Large intestine (tissue), 3 donors: ENCODE measurements around the gene CD22. TPM values are rescaled to one million over a fixed set of nuclear protein-coding genes. Genes with fewer than 3 reads are reported as not detected.

ENCODE experiments used
- DNase-seq, 2 donors: peaks; one replicate each; pipeline versions ENCODE4 v3.0.0 to v3.0.0-alpha.2; 2013
- H3K27ac ChIP-seq: one replicate; pipeline ENCODE4 v1.5.1; 2013; ENCODE audit warnings: low read length
- H3K27me3 ChIP-seq: 2 replicates; pipeline ENCODE4 v1.6.1; 2013; ENCODE audit warnings: low read length; ENCODE audit not compliant: control insufficient read depth, insufficient read depth
- H3K36me3 ChIP-seq: 2 replicates; pipeline ENCODE4 v1.6.1; 2013; ENCODE audit warnings: low read length; ENCODE audit not compliant: control insufficient read depth, insufficient read depth
- H3K4me1 ChIP-seq: one replicate; pipeline ENCODE4 v1.6.1; 2013; ENCODE audit warnings: low read length; ENCODE audit not compliant: control insufficient read depth, insufficient read depth
- H3K4me3 ChIP-seq: one replicate; pipeline ENCODE4 v1.5.1; 2013; ENCODE audit warnings: low read length
- H3K9me3 ChIP-seq: one replicate; pipeline ENCODE4 v1.6.1; 2013; ENCODE audit warnings: mild to moderate bottlenecking, low read depth, low read length, moderate library complexity; ENCODE audit not compliant: control insufficient read depth
- WGBS: methylation state at CpG from one replicate; pipeline ENCODE4 v1.1.5; 2013; ENCODE audit warnings: low lambda C conversion rate; ENCODE audit not compliant: insufficient coverage; 5-methylcytosine and 5-hydroxymethylcytosine counted together
- polyA plus RNA-seq: library from polyadenylated mRNA; unstranded; fragments of 120-200 nt; gene quantifications from one replicate; pipeline ENCODE4 v1.2.1, GENCODE V29; 2013

Gene CD22
- polyA plus RNA-seq, 1 donor = 2.2 TPM

DNA sequence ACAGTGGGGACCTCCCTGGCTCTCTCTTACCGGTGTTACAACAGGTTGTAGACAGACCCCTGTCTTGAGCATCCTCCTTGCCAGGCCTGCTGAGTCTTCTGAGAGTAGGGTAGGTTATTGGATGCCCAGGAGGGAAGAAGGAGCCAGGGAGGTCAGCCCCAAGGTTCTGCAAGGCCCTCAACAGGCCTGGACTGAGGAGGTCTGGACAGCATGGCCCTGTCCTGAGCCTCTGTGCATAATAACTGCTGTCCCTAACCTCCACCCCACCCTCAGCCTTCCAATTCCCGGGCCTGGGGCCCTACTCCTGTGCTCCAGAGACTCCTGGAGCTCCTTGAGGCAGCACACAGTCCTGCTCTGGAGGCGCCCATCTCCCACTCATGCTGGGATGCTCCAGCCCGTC is 336 bp downstream of the CD22 start:
- no peak overlapping the region for H3K4me3 ChIP-seq
- no peak overlapping the region for H3K27ac ChIP-seq
- H3K4me1 ChIP-seq = no peaks in the 10 kb centered on the region
- H3K27me3 ChIP-seq = peaks cover 4% of the 10 kb centered on the region
- no peaks in the 10 kb centered on the region for H3K36me3 ChIP-seq
- no peaks in the 10 kb centered on the region for H3K9me3 ChIP-seq
- DNase-seq = no peak
- no CpG with 5 or more reads among the region's 4 CpGs for WGBS

DNA sequence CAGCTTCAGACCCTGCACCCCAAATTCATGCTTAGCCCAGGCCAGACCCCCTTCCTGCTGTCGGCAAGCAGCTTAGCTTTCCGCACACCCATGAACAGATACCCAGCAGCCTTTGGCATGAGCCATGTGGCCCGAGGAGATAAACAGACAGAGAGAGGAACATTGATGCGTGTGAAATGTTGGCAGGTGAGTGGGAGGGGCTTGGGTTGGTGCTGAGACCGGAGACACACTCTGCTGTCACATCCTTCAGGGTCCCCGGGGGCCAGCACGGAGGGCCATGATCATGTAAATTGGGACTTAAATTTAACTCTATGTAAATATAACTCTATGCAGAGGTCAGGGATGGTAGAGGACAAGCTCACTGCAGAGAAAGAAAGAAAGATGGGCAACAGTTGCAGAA is 1.5 kb downstream of the CD22 start:
- WGBS = no CpG with 5 or more reads among the region's 7 CpGs
- Histone ChIP-seq H3K27me3 (peaks cover 4% of the 10 kb centered on the region), H3K4me3 (no peak overlapping the region), H3K27ac (no peak overlapping the region), H3K9me3 (no peaks in the 10 kb centered on the region), H3K4me1 (no peaks in the 10 kb centered on the region), H3K36me3 (no peaks in the 10 kb centered on the region)
- no peak for DNase-seq

DNA sequence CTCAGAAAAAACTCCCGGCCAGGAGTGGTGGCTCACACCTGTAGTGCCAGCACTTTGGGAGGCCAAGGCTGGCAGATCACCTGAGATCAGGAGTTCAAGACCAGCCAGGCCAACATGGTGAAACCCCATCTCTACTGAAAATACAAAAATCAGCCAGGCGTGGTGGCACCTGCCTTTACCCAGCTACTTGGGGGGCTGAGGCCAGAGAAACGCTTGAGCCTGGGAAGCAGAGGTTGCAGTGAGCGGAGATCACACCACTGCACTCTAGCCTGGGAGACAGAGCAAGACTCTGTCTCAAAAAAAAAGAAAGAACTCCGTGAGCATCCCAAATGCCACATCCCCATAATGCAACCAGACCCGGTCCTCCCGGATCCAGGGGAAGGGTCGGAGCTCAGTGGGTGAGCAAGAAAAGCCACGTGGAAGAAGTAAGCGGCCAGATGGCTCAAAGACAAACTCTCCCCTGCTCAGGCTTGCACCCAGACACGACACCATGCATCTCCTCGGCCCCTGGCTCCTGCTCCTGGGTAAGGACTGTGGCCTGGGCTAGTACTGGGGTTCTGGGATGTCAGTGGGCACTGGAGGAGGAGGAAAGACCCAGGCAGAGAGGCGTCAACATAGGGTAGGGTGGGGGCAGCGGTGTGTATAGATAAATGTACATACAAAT is 2.7 kb downstream of the CD22 start:
- no peaks in the 10 kb centered on the region for H3K4me1 ChIP-seq
- peaks cover 4% of the 10 kb centered on the region for H3K27me3 ChIP-seq
- no peak overlapping the region for H3K4me3 ChIP-seq
- DNase-seq = no peak
- no peaks in the 10 kb centered on the region for H3K9me3 ChIP-seq
- no CpG with 5 or more reads among the region's 14 CpGs for WGBS
- H3K27ac ChIP-seq = no peak overlapping the region
- H3K36me3 ChIP-seq = no peaks in the 10 kb centered on the region

DNA sequence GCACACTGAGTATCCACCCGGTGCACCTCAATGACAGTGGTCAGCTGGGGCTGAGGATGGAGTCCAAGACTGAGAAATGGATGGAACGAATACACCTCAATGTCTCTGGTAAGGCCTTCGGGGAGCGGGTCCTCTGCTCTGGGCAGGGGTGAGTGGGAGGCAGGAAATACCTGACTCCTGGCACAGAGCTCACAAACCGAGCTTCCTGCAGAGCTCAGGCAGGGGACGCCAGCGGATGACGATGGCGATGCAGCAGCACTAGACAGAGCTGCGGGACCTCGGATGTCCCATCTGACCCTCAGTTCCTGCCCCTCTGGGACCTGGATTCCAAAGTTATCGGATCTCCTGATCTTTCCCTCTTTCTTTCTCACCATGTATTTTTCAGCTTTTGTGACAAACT is 3.8 kb downstream of the CD22 start:
- H3K27ac ChIP-seq = no peak overlapping the region
- WGBS = no CpG with 5 or more reads among the region's 12 CpGs

DNA sequence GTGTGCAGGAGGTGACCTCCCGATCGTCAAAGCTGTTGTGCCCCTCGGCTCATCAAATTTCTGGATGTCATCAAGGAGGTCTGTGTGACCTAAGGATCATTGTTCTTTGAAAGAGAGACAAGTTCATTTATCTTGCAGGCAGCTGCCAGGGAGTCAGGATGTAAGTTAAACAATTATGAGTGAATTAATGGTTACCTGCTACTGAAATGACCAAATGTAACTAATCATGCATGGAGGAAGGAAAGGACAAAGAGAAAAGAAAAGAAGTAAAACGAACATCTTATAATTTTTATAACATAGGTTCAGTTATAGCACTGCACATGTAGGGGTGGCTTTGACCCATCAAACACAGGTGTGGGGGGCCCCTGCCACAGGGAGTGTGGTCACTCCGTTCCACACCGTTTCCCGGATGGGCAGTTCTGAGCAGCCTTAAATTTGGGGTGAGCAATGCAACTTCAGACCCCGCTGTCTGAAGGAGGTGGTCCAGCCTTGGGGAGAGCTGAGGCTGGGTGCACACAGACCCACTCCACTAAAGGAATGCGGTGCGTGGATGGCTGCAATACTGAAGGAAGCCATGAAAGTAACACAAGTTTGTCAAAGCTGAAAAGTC is 5.3 kb downstream of the CD22 start:
- H3K4me1 ChIP-seq = no peaks in the 10 kb centered on the region
- 67% methylated on average over 1 of the region's 10 CpGs for WGBS
- no peaks in the 10 kb centered on the region for H3K27me3 ChIP-seq
- H3K36me3 ChIP-seq = no peaks in the 10 kb centered on the region
- H3K4me3 ChIP-seq = no peak overlapping the region
- no peak overlapping the region for H3K27ac ChIP-seq
- no peak for DNase-seq
- no peaks in the 10 kb centered on the region for H3K9me3 ChIP-seq

More for the DNA sequence above, 3.8 kb downstream of the CD22 start:
- no peaks in the 10 kb centered on the region for H3K4me1 ChIP-seq
- no peak overlapping the region for H3K4me3 ChIP-seq
- no peaks in the 10 kb centered on the region for H3K36me3 ChIP-seq
- H3K27me3 ChIP-seq = no peaks in the 10 kb centered on the region
- no peak for DNase-seq
- H3K9me3 ChIP-seq = no peaks in the 10 kb centered on the region

DNA sequence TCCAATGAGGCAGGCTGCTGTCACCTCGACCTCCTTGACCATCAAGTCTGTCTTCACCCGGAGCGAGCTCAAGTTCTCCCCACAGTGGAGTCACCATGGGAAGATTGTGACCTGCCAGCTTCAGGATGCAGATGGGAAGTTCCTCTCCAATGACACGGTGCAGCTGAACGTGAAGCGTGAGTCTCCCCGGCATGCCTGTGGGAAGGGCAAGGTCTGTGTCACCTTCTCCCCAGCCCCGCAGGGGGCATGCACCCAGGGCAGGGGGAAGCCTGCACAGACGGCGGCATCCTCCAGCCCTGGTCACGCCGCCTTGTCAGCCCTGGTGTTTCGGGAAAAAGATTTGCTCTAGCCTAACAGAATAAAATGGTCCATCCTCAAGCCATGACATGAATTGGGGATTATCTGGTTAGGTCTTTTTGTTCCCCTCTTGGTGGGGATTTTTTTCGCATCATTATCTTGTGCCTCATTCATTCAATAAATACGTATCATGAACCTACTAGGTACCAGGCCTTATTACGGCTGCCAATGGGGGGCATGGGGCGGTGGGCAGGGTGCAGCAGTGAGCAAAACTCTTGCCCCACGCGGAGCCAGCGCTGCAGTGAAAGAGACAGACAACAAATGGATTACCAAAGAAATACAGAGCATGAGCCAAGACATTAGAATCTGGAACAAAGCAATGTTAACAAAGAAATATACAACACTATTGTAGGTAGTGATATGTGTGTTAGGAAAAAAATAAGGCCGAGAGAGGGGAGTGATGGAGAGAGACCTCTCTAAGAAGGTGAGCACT is 7.4 kb downstream of the CD22 start:
- Histone ChIP-seq H3K4me1 (no peaks in the 10 kb centered on the region), H3K9me3 (no peaks in the 10 kb centered on the region), H3K27me3 (no peaks in the 10 kb centered on the region), H3K36me3 (no peaks in the 10 kb centered on the region), H3K27ac (no peak overlapping the region), H3K4me3 (no peak overlapping the region)
- no peak for DNase-seq
- WGBS = no CpG with 5 or more reads among the region's 21 CpGs

DNA sequence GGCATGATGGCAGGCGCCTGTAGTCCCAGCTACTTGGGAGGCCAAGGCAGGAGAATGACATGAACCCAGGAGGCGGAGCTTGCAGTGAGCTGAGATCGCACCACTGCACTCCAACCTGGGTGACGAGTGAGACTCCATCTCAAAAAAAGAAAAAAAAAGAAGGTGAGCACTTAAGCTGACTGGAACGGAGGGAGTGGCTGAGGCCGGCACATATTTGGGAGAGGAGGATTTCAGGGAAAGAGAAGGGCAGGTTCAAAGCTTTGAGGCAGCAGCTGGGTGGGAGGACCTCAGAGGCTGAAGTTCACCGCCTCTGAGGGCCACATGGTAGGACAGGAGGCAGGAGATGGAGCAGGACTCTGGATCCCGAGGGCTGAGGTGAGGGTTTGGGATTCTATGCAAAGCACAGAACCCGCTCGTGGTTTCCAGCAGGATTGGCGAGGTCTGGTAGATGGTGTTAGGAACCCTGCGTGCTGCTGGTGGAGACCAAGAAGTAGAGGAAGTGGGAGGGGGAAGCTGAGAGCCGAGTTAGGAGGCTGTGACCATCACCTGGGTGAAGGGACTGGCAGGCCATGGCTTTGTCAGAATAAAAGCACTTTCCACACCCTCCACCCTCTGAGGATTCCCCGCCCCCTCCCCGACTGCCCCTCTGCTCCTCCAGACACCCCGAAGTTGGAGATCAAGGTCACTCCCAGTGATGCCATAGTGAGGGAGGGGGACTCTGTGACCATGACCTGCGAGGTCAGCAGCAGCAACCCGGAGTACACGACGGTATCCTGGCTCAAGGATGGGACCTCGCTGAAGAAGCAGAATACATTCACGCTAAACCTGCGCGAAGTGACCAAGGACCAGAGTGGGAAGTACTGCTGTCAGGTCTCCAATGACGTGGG is 8.4 kb downstream of the CD22 start:
- no CpG with 5 or more reads among the region's 25 CpGs for WGBS
- Histone ChIP-seq H3K27me3 (no peaks in the 10 kb centered on the region), H3K36me3 (no peaks in the 10 kb centered on the region), H3K27ac (no peak overlapping the region), H3K9me3 (no peaks in the 10 kb centered on the region), H3K4me1 (no peaks in the 10 kb centered on the region), H3K4me3 (no peak overlapping the region)
- no peak for DNase-seq

DNA sequence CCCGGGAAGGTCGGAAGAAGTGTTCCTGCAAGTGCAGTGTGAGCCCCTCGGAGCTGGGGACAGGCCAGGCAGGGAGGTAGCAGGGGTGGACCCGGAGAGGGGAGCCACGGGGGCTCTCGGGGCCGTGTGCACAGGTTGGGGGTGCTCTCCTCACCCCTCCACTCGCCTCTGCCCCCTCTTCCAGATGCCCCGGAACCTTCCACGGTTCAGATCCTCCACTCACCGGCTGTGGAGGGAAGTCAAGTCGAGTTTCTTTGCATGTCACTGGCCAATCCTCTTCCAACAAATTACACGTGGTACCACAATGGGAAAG is 9.0 kb downstream of the CD22 start:
- Histone ChIP-seq H3K4me1 (no peaks in the 10 kb centered on the region), H3K27me3 (no peaks in the 10 kb centered on the region), H3K27ac (no peak overlapping the region), H3K4me3 (no peak overlapping the region), H3K36me3 (no peaks in the 10 kb centered on the region), H3K9me3 (no peaks in the 10 kb centered on the region)
- no CpG with 5 or more reads among the region's 13 CpGs for WGBS
- no peak for DNase-seq

DNA sequence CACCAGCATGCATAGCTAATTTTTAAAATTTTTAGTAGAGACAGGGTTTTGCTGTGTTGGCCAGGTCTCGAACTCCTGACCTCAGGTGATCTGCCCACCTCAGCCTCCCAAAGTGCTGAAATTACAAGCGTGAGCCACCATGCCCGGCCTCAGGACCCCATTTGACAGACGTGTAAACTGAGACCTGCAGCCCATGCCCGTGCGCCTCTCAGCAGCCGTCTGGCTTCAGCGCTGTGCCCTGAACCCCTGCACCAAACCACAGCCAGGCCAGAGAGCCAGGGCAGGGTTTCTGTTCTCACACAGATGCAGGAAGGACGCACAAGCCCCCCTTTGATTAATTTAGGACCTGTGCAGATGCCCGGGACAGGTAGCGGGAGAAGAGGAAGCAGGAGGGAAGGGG is 11.4 kb downstream of the CD22 start:
- no peaks in the 10 kb centered on the region for H3K27me3 ChIP-seq
- WGBS = no CpG with 5 or more reads among the region's 11 CpGs
- no peak overlapping the region for H3K27ac ChIP-seq
- no peak overlapping the region for H3K4me3 ChIP-seq
- no peak for DNase-seq
- no peaks in the 10 kb centered on the region for H3K9me3 ChIP-seq
- H3K36me3 ChIP-seq = no peaks in the 10 kb centered on the region
- H3K4me1 ChIP-seq = no peaks in the 10 kb centered on the region

DNA sequence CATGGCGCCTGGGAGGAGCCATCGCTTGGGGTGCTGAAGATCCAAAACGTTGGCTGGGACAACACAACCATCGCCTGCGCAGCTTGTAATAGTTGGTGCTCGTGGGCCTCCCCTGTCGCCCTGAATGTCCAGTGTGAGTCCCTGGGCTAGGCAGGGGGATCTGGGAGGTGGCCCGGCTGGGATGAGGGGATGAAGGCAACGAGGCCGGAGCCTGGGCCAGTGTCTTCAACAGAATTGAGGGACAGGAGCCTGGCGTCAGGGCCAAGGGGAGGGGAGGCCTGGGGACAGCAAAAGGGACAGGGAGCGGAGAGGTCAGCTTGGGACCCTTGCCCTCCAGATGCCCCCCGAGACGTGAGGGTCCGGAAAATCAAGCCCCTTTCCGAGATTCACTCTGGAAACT is 12.0 kb downstream of the CD22 start:
- Histone ChIP-seq H3K4me3 (no peak overlapping the region), H3K9me3 (no peaks in the 10 kb centered on the region), H3K4me1 (no peaks in the 10 kb centered on the region), H3K27me3 (no peaks in the 10 kb centered on the region), H3K36me3 (no peaks in the 10 kb centered on the region), H3K27ac (no peak overlapping the region)
- no CpG with 5 or more reads among the region's 16 CpGs for WGBS
- no peak for DNase-seq
